ENCODE measurements around the gene IKZF2.
"Not testable (repeated sequence)": the region's sequence is repeated elsewhere in the genome, so short reads cannot be mapped to it uniquely, and the experiment has no call there.

The IKZF2 gene

GRCh38 chr2:213020913-213021312 lies 130.5 kb downstream of the IKZF2 start:
- not testable (repeated sequence) for H3K27ac ChIP-seq (ENCODE audit: low read length); H3K9ac ChIP-seq (ENCODE audit: low read depth, low read length); H3K4me1 ChIP-seq (ENCODE audit: insufficient read depth, low read length); H3K36me3 ChIP-seq (ENCODE audit: insufficient read depth, low read depth, low read length); H3K9me3 ChIP-seq (ENCODE audit: insufficient read depth, low read depth, low read length); H3K27me3 ChIP-seq (ENCODE audit: insufficient read depth, low read length); H3K4me3 ChIP-seq (ENCODE audit: low read length)

DNA sequence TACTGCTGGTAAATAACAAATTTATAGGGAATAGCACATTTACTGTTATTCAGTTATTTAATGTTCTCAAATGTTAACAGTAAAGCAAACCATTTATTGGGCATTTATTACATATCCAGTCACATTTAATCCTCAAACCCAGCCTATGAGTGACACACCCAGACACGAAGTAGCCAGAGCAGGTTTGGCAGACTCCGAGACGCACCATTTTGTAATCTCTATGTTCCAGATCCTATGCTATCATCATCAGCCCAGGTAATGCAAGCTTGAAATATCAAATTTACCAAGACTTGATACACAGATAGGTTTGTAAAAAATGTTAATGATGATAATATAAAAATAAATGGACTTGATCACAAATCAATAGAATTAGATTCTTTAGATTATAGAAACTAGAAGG lies 131.1 kb downstream of the IKZF2 start:
- no peak overlapping the region for H3K4me3 ChIP-seq (ENCODE audit: low read length)
- no peaks in the 10 kb centered on the region for H3K27me3 ChIP-seq (ENCODE audit: insufficient read depth, low read length)
- H3K9ac ChIP-seq (ENCODE audit: low read depth, low read length), result no peak overlapping the region
- H3K36me3 ChIP-seq (ENCODE audit: insufficient read depth, low read depth, low read length), result no peaks in the 10 kb centered on the region
- no peaks in the 10 kb centered on the region for H3K9me3 ChIP-seq (ENCODE audit: insufficient read depth, low read depth, low read length)
- no peak overlapping the region for H3K27ac ChIP-seq (ENCODE audit: low read length)
- no peaks in the 10 kb centered on the region for H3K4me1 ChIP-seq (ENCODE audit: insufficient read depth, low read length)

DNA sequence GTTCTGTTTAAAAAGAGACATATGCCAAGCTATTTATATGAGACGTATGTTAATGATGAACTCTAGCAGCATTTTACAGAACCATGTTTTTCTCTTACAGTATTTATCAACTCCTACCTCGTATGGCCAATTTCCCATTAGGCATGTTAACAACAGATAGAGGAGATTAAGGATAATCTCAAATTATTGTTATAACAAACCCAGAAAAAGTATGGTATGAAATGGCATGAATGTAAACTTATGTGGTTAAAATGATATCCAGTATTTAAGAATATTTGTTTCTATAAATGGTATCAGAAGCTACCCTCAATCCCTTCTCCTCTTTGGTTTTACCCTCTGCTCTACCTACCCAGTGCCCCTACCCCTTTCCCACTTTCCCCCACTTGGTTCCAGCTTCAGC lies 132.0 kb downstream of the IKZF2 start:
- Histone ChIP-seq H3K36me3 (ENCODE audit: insufficient read depth, low read depth, low read length) (no peaks in the 10 kb centered on the region), H3K4me3 (ENCODE audit: low read length) (no peak overlapping the region), H3K4me1 (ENCODE audit: insufficient read depth, low read length) (no peaks in the 10 kb centered on the region), H3K27ac (ENCODE audit: low read length) (no peak overlapping the region), H3K27me3 (ENCODE audit: insufficient read depth, low read length) (no peaks in the 10 kb centered on the region), H3K9me3 (ENCODE audit: insufficient read depth, low read depth, low read length) (no peaks in the 10 kb centered on the region), H3K9ac (ENCODE audit: low read depth, low read length) (no peak overlapping the region)

DNA sequence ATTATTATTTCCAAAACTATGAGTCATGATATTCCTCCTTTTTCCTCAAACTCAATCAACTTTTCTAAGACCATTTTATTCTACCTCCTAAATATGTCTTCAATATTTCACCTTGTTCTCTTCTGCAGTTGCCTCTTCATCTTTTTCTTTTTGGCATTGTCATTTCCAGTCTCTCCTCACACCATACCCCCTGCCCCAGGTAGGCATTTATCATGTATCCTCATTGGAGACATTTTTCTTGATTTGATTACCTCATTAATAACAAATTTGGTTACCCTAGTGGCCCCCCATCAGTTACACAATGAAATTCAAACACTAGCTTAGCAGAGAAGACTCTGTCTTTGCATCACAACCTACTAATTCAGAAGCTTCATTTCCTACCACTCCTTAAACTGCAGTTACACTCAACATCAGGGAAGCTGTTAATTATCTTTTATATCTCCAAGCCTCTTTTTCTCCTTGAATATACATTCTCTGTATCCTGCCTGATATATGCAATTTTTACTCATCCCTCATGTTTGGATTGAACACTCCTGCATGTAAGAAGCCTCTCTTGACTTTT lies 133.0 kb downstream of the IKZF2 start:
- Histone ChIP-seq H3K4me1 (ENCODE audit: insufficient read depth, low read length) (no peaks in the 10 kb centered on the region), H3K9me3 (ENCODE audit: insufficient read depth, low read depth, low read length) (no peaks in the 10 kb centered on the region), H3K27ac (ENCODE audit: low read length) (no peak overlapping the region), H3K36me3 (ENCODE audit: insufficient read depth, low read depth, low read length) (no peaks in the 10 kb centered on the region), H3K9ac (ENCODE audit: low read depth, low read length) (no peak overlapping the region), H3K27me3 (ENCODE audit: insufficient read depth, low read length) (no peaks in the 10 kb centered on the region), H3K4me3 (ENCODE audit: low read length) (no peak overlapping the region)

- H3K9ac ChIP-seq (ENCODE audit: low read depth, low read length), result no peak overlapping the region
- H3K27ac ChIP-seq (ENCODE audit: low read length), result no peak overlapping the region
- no peaks in the 10 kb centered on the region for H3K36me3 ChIP-seq (ENCODE audit: insufficient read depth, low read depth, low read length)
- no peak overlapping the region for H3K4me3 ChIP-seq (ENCODE audit: low read length)
- H3K9me3 ChIP-seq (ENCODE audit: insufficient read depth, low read depth, low read length), result no peaks in the 10 kb centered on the region
- H3K27me3 ChIP-seq (ENCODE audit: insufficient read depth, low read length), result no peaks in the 10 kb centered on the region
- H3K4me1 ChIP-seq (ENCODE audit: insufficient read depth, low read length), result no peaks in the 10 kb centered on the region
These were observed 134.0 kb downstream of the IKZF2 start for GRCh38 chr2:213017404-213017803.

DNA sequence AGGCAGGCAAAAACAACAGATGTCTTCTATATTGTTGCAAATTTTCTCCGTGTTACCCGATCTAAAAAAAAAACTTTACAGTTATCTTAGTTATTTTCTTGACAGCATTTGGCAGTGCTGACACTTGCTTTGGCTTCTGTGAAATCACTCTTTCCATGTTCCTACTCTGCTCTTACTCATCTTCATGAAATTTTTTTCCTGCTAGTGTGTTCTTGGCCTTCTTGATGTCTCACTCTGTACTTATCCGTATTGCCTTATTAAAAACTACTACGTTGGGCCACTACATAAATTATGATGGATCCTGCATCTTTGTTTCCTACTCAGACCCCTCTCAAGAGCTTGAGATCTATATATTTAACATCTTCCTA lies 134.4 kb downstream of the IKZF2 start:
- H3K36me3 ChIP-seq (ENCODE audit: insufficient read depth, low read depth, low read length), result no peaks in the 10 kb centered on the region
- H3K4me3 ChIP-seq (ENCODE audit: low read length), result no peak overlapping the region

DNA sequence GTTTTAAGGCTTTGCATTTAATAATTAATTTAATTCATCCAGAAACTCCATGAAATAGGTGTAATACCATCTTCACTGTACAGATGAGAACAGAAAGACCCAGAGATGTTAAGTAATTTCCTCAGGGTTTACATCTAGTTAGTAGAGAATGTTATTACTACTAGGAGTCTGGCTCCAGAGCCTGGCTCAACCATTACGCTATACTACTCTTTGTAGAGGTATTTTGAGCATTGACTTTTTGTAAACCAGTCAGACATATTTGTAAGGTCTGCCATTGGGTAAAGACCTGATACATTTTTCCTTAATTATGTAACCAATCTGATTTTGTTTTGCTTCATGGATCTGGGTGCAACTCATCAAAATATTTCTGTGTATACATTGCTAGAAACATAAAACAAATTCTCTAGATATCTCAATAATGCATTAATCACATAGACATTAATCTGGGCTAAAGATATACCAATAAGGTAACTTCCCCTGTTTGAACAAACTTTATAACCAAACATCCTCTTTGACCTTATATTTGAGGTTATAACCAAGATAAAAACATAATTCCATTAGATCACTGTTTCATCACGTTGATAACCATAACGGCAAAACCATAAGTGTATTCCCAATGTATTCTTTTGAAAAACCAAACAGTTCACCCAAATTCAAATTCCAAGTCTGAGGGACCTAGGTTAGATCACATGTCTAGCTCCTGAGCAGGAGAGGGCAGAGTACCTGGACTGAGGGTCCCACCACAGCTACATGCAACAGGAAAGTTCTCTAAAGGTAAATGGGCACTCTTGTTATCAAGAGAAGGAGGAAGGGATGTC lies 135.0 kb downstream of the IKZF2 start:
- no peaks in the 10 kb centered on the region for H3K9me3 ChIP-seq (ENCODE audit: insufficient read depth, low read depth, low read length)
- no peak overlapping the region for H3K27ac ChIP-seq (ENCODE audit: low read length)
- no peak overlapping the region for H3K9ac ChIP-seq (ENCODE audit: low read depth, low read length)
- H3K27me3 ChIP-seq (ENCODE audit: insufficient read depth, low read length), result no peaks in the 10 kb centered on the region
- H3K4me3 ChIP-seq (ENCODE audit: low read length), result no peak overlapping the region
- no peaks in the 10 kb centered on the region for H3K4me1 ChIP-seq (ENCODE audit: insufficient read depth, low read length)
- no peaks in the 10 kb centered on the region for H3K36me3 ChIP-seq (ENCODE audit: insufficient read depth, low read depth, low read length)

More for the DNA sequence above, 134.4 kb downstream of the IKZF2 start:
- no peaks in the 10 kb centered on the region for H3K27me3 ChIP-seq (ENCODE audit: insufficient read depth, low read length)
- no peak overlapping the region for H3K27ac ChIP-seq (ENCODE audit: low read length)
- no peak overlapping the region for H3K9ac ChIP-seq (ENCODE audit: low read depth, low read length)
- no peaks in the 10 kb centered on the region for H3K9me3 ChIP-seq (ENCODE audit: insufficient read depth, low read depth, low read length)
- no peaks in the 10 kb centered on the region for H3K4me1 ChIP-seq (ENCODE audit: insufficient read depth, low read length)

GRCh38 chr2:213015387-213016165 lies 135.8 kb downstream of the IKZF2 start:
- Histone ChIP-seq H3K27ac (ENCODE audit: low read length) (no peak overlapping the region), H3K4me1 (ENCODE audit: insufficient read depth, low read length) (no peaks in the 10 kb centered on the region), H3K27me3 (ENCODE audit: insufficient read depth, low read length) (no peaks in the 10 kb centered on the region), H3K9me3 (ENCODE audit: insufficient read depth, low read depth, low read length) (no peaks in the 10 kb centered on the region), H3K9ac (ENCODE audit: low read depth, low read length) (no peak overlapping the region), H3K36me3 (ENCODE audit: insufficient read depth, low read depth, low read length) (no peaks in the 10 kb centered on the region), H3K4me3 (ENCODE audit: low read length) (no peak overlapping the region)

DNA sequence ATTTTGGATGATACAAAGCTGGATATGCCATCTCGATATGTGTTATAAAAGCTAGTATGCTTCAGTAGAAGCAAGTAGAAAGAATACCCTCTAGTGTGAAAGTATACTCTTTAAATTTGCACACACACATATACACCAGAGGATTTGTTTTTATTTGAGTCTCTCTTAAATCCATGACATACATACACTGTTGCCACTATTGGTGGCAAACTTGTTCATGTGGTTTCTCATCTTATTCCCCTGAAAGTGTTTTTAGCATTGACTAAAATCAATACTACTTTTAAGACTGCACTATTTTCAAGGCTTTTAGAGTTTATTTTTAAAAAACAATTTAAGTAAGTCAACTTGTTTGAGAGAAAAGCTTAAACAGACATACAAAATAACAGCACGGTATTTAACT lies 137.4 kb downstream of the IKZF2 start:
- no peaks in the 10 kb centered on the region for H3K9me3 ChIP-seq (ENCODE audit: insufficient read depth, low read depth, low read length)
- no peak overlapping the region for H3K4me3 ChIP-seq (ENCODE audit: low read length)
- no peaks in the 10 kb centered on the region for H3K4me1 ChIP-seq (ENCODE audit: insufficient read depth, low read length)
- no peak overlapping the region for H3K9ac ChIP-seq (ENCODE audit: low read depth, low read length)
- H3K27ac ChIP-seq (ENCODE audit: low read length), result no peak overlapping the region
- H3K27me3 ChIP-seq (ENCODE audit: insufficient read depth, low read length), result no peaks in the 10 kb centered on the region
- no peaks in the 10 kb centered on the region for H3K36me3 ChIP-seq (ENCODE audit: insufficient read depth, low read depth, low read length)

GRCh38 chr2:213011505-213011904 lies 139.9 kb downstream of the IKZF2 start:
- H3K4me3 ChIP-seq (ENCODE audit: low read length), result no peak overlapping the region
- H3K4me1 ChIP-seq (ENCODE audit: insufficient read depth, low read length), result no peaks in the 10 kb centered on the region
- H3K27ac ChIP-seq (ENCODE audit: low read length), result no peak overlapping the region
- H3K9ac ChIP-seq (ENCODE audit: low read depth, low read length), result no peak overlapping the region
- H3K36me3 ChIP-seq (ENCODE audit: insufficient read depth, low read depth, low read length), result 0 out of 2 replicates have a peak, but pooled peaks cover 4% of the 10 kb centered on the region
- H3K27me3 ChIP-seq (ENCODE audit: insufficient read depth, low read length), result no peaks in the 10 kb centered on the region
- H3K9me3 ChIP-seq (ENCODE audit: insufficient read depth, low read depth, low read length), result no peaks in the 10 kb centered on the region

DNA sequence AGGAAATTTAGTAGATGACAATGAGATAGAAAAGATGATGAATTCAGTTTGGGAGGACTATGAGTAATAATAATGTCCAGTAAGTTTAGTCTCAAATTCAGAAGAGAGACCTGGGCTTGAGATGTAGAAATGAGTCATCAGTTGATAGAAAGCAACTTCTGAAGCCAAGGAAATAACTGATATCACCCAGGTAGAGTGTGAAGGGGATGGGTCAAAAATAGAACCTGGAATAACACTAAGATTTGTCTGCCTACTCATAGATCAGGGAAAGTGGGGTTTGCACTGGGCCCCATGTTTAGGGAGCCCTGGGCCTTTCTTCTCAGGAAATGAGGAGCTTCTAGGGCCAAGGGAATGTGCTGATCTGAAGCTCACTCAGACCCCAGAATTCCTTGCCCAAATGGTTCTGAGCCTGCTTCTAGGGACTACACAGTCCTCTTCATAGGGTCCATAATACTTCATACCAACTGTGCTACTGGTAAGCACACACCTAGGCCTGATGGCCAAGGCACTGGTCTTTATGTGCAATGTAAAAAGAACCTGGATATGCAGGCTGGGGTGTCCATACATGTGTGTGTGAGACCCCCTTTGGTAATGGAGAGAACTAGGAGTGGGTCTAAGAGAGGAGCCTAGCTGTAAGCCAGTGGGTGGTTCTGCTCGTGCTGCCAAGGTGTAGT lies 141.2 kb downstream of the IKZF2 start:
- Histone ChIP-seq H3K9me3 (ENCODE audit: insufficient read depth, low read depth, low read length) (no peaks in the 10 kb centered on the region), H3K36me3 (ENCODE audit: insufficient read depth, low read depth, low read length) (0 out of 2 replicates have a peak, but pooled peaks cover 4% of the 10 kb centered on the region), H3K4me1 (ENCODE audit: insufficient read depth, low read length) (no peaks in the 10 kb centered on the region), H3K4me3 (ENCODE audit: low read length) (no peak overlapping the region), H3K27me3 (ENCODE audit: insufficient read depth, low read length) (no peaks in the 10 kb centered on the region), H3K27ac (ENCODE audit: low read length) (no peak overlapping the region), H3K9ac (ENCODE audit: low read depth, low read length) (no peak overlapping the region)

Data from iPS-20b (cell line).